PC-9 (cell line): ENCODE results near the gene KCNH1. TPM values are rescaled to one million over a fixed set of nuclear protein-coding genes. Genes with fewer than 3 reads are reported as not detected.

Source experiments
- BruUV-seq: library from RNA; stranded (reverse); fragments of 400-500 nt; replicated peaks from 2 replicates; lab custom pipeline; 2021; lab: Mats Ljungman, UMichigan
- CTCF ChIA-PET: fragments of 300-600 bp; sonication (Branson Sonifier 250); formaldehyde crosslinking; loops from one replicate; lab custom pipeline; 2022; ENCODE audit warnings: antibody characterized with exemption; lab: Charles Lee
- POLR2A ChIA-PET: fragments of 300-600 bp; sonication (Branson Sonifier 250); formaldehyde crosslinking; loops from one replicate; lab custom pipeline; 2022; ENCODE audit warnings: antibody characterized with exemption; ENCODE audit not compliant: unreplicated experiment; lab: Charles Lee
- DNase-seq, 2 experiments: peaks; one replicate each; pipeline versions ENCODE4 v3.0.0 to v3.0.0-alpha.2; 2015 to 2022; ENCODE audit warnings: mixed read lengths in 1 of 2
- H2AFZ ChIP-seq: fragments of 200-600 bp; sonication (generic); 2 replicates; pipeline ENCODE4 v1.8.1; 2017; ENCODE audit warnings: antibody characterized with exemption
- H3F3A ChIP-seq: fragments of 200-600 bp; sonication (generic); 2 replicates; pipeline ENCODE4 v1.8.1; 2017; ENCODE audit warnings: antibody characterized with exemption, mild to moderate bottlenecking, low read depth; ENCODE audit not compliant: insufficient read depth
- H3K27ac ChIP-seq: fragments of 200-600 bp; sonication (generic); 2 replicates; pipeline ENCODE4 v1.6.1; 2016; ENCODE audit warnings: mixed run types
- H3K27me3 ChIP-seq: fragments of 200-600 bp; sonication (generic); 2 replicates; pipeline ENCODE4 v1.6.1; 2016; ENCODE audit warnings: low read depth, mixed run types; ENCODE audit not compliant: insufficient read depth
- H3K36me3 ChIP-seq: fragments of 200-600 bp; sonication (generic); 2 replicates; pipeline ENCODE4 v1.6.1; 2016; ENCODE audit warnings: low read depth, mixed run types
- H3K4me1 ChIP-seq: fragments of 200-600 bp; sonication (generic); replicated peaks from 2 replicates; pipeline ENCODE4 v1.6.1; 2016; ENCODE audit warnings: mixed run types; ENCODE audit not compliant: insufficient read depth
- H3K4me2 ChIP-seq: fragments of 200-600 bp; sonication (generic); 2 replicates; pipeline ENCODE4 v1.6.1; 2017; ENCODE audit warnings: mixed run types
- H3K4me3 ChIP-seq: fragments of 200-600 bp; sonication (generic); 2 replicates; pipeline ENCODE4 v1.6.1; 2016; ENCODE audit warnings: mixed run types
- H3K79me2 ChIP-seq: fragments of 200-600 bp; sonication (generic); 2 replicates; pipeline ENCODE4 v1.6.1; 2017; ENCODE audit warnings: low read depth, mixed run types
- H3K9me2 ChIP-seq: fragments of 200-600 bp; sonication (generic); 2 replicates; pipeline ENCODE4 v1.8.1; 2017; ENCODE audit warnings: mild to moderate bottlenecking; ENCODE audit not compliant: insufficient read depth
- H3K9me3 ChIP-seq: fragments of 200-600 bp; sonication (generic); 2 replicates; pipeline ENCODE4 v1.8.1; 2016; ENCODE audit warnings: low read depth; ENCODE audit not compliant: insufficient read depth
- H4K20me1 ChIP-seq: fragments of 200-600 bp; sonication (generic); 2 replicates; pipeline ENCODE4 v1.8.1; 2017; ENCODE audit not compliant: insufficient read depth
- EZH2 ChIP-seq: fragments of 200-600 bp; sonication (generic); IDR thresholded peaks from 2 replicates; pipeline ENCODE4 v1.8.0; 2017; ENCODE audit warnings: antibody characterized with exemption, low read depth
- intact Hi-C: fragments of 100-400 bp; cut with micrococcal nuclease; formaldehyde crosslinking; loops from one replicate; pipeline ENCODE4 v1.10.0; 2022; ENCODE audit not compliant: unreplicated experiment
- total RNA-seq: library from RNA; stranded (reverse); gene quantifications from 2 replicates; pipeline ENCODE4 v1.2.3, GENCODE V29; 2021
- TF ChIP-seq, protein P1 (sequence below): fragments of 200-600 bp; sonication (generic); conservative IDR thresholded peaks from 2 replicates; pipeline ENCODE4 v1.6.1; 2017; ENCODE audit warnings: mixed run types, antibody characterized with exemption, mild to moderate bottlenecking, moderate library complexity

KCNH1 gene
- total RNA-seq, 1 experiment from 2014 or later = not detected

DNA sequence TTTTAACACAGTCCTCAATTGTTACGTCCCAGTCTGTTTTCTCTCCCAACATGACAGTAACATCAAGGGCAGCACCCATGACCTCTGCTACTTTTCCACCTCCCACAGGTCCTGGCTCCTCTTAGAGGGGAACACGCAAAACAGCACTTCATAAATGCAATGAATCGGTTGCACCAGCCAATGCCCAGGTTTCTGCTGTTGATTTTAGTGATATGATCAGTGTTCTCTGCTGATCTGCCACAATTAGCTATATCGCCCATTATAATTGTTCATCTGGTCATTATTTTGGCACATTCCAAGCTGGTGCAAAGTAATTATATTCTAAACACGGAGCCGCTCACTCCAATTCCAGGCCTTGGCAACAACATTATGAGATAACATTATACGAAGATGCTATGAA lies 184.5 kb downstream of the KCNH1 start:
- ChIA-PET POLR2A (no interaction called here), CTCF (interaction anchor here (1.3 kb wide), 1 partner anchor 365 kb away, joined by 3 read pairs; no protein-coding TSS in a partner anchor)
- H3K27me3 ChIP-seq = peaks cover 9% of the 10 kb centered on the region; the same call in 1 of the 2 replicates
- no peaks in the 10 kb centered on the region for H3K9me3 ChIP-seq
- no peaks in the 10 kb centered on the region for H3K4me1 ChIP-seq
- H2AFZ ChIP-seq = no peak overlapping the region
- H3K27ac ChIP-seq = no peak overlapping the region
- no TSS peak for BruUV-seq
- no peak for DNase-seq
- no peaks in the 10 kb centered on the region for H3K9me2 ChIP-seq
- H3K4me3 ChIP-seq = no peak overlapping the region
- no peaks in the 10 kb centered on the region for H4K20me1 ChIP-seq
- no peaks in the 10 kb centered on the region for H3F3A ChIP-seq
- intact Hi-C loops = no loop called here
- no peaks in the 10 kb centered on the region for H3K79me2 ChIP-seq
- TF ChIP-seq, protein P1, sequence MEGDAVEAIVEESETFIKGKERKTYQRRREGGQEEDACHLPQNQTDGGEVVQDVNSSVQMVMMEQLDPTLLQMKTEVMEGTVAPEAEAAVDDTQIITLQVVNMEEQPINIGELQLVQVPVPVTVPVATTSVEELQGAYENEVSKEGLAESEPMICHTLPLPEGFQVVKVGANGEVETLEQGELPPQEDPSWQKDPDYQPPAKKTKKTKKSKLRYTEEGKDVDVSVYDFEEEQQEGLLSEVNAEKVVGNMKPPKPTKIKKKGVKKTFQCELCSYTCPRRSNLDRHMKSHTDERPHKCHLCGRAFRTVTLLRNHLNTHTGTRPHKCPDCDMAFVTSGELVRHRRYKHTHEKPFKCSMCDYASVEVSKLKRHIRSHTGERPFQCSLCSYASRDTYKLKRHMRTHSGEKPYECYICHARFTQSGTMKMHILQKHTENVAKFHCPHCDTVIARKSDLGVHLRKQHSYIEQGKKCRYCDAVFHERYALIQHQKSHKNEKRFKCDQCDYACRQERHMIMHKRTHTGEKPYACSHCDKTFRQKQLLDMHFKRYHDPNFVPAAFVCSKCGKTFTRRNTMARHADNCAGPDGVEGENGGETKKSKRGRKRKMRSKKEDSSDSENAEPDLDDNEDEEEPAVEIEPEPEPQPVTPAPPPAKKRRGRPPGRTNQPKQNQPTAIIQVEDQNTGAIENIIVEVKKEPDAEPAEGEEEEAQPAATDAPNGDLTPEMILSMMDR = no peak
- no peak for TF ChIP-seq EZH2
- no peaks in the 10 kb centered on the region for H3K36me3 ChIP-seq
- no peak overlapping the region for H3K4me2 ChIP-seq

DNA sequence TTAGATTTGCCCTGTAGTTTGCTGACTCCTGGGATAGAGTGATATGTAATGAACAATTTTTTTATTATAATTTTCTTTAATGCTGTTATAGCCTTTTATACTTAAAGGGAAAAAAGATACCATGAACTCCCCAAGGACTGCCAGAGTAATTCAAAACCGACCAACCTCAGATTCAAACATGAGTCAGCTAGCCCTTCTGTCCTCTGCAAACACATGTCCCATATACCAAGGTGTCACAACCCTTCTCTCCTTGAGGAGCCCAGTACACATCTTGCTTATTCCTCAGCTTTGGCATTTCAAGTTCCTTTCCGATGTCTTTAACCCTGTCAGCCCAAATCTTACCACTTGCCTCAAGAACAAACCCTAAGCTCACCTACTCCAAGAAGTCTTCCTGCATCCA lies 184.9 kb downstream of the KCNH1 start:
- Histone ChIP-seq H2AFZ (no peak overlapping the region), H3K9me3 (no peaks in the 10 kb centered on the region), H3F3A (no peaks in the 10 kb centered on the region), H3K9me2 (no peaks in the 10 kb centered on the region), H3K79me2 (no peaks in the 10 kb centered on the region), H3K4me1 (no peaks in the 10 kb centered on the region), H3K4me3 (no peak overlapping the region), H3K4me2 (no peak overlapping the region), H3K36me3 (no peaks in the 10 kb centered on the region), H3K27ac (no peak overlapping the region), H4K20me1 (no peaks in the 10 kb centered on the region), H3K27me3 (peaks cover 9% of the 10 kb centered on the region; the same call in 1 of the 2 replicates)
- POLR2A ChIA-PET = no interaction called here
- no TSS peak for BruUV-seq
- DNase-seq = no peak
- TF ChIP-seq, protein P1 = no peak
- no peak for TF ChIP-seq EZH2
- CTCF ChIA-PET = interaction anchor here (1.3 kb wide), 1 partner anchor 364 kb away, joined by 3 read pairs; no protein-coding TSS in a partner anchor
- intact Hi-C loops = no loop called here

DNA sequence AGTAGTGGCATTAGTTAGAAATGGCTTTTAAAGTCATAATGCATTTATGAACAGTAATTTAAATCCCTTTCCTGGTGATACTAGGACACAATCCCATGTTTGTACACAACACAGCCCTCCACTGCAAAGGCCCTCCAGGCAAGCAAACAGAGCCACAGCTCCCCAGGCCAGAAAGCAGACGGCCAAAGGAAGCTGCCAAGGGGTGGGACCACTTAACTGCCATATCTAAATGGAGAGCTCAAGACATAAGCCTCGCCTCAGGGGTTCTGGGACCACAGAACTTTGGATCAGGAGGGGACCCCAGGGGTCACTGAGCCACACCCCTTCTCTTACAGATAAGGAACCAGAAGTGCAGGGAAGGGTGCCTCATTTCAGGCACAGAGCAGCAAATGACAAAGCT lies 189.7 kb downstream of the KCNH1 start:
- DNase-seq = no peak
- POLR2A ChIA-PET = no interaction called here
- Histone ChIP-seq H3K27me3 (peaks cover 14% of the 10 kb centered on the region; the same call in 1 of the 2 replicates), H3K79me2 (no peaks in the 10 kb centered on the region), H4K20me1 (no peaks in the 10 kb centered on the region), H2AFZ (no peak overlapping the region), H3F3A (no peaks in the 10 kb centered on the region), H3K4me3 (no peak overlapping the region), H3K36me3 (no peaks in the 10 kb centered on the region), H3K27ac (no peak overlapping the region), H3K9me3 (no peaks in the 10 kb centered on the region), H3K9me2 (no peaks in the 10 kb centered on the region), H3K4me1 (no peaks in the 10 kb centered on the region), H3K4me2 (no peak overlapping the region)
- BruUV-seq = no TSS peak
- CTCF ChIA-PET = no interaction called here
- no peak for TF ChIP-seq EZH2
- TF ChIP-seq, protein P1 = no peak
- intact Hi-C loops = no loop called here
